ENCODE measurements around the gene TAPBP.
A peak's percentile ranks its signal among the peaks of the same experiment; 100 is the strongest.
"Not testable (repeated sequence)": the region's sequence is repeated elsewhere in the genome, so short reads cannot be mapped to it uniquely, and the experiment has no call there.

Gene TAPBP

GRCh38 chr6:33313709-33314514, at the start of gene TAPBP:
TAPBP (minus strand) TSS chr6:33314078; CDS start chr6:33314041, 37 bp downstream.
- Histone ChIP-seq H3K4me2 (ENCODE audit: insufficient read depth, low read length) (peak within 1 kb of the TSS; percentile 97), H3K79me2 (ENCODE audit: insufficient read depth, low read length) (peaks cover 62% of the 10 kb centered on the region), H3K27me3 (ENCODE audit: insufficient read depth, low read length, poor library complexity) (no peaks in the 10 kb centered on the region), H3K36me3 (ENCODE audit: insufficient read depth, low read length) (peaks cover 25% of the 10 kb centered on the region), H4K20me1 (ENCODE audit: insufficient read depth, low read length) (peaks cover 13% of the 10 kb centered on the region), H3K9me3 (ENCODE audit: insufficient read depth, low read length, severe bottlenecking) (no peaks in the 10 kb centered on the region), H3K9ac (ENCODE audit: low read depth, low read length) (peak within 1 kb of the TSS; percentile 85), H3K27ac (ENCODE audit: low read length) (peak within 1 kb of the TSS; percentile 91), H3K4me1 (ENCODE audit: insufficient read depth, low read length) (peaks cover 49% of the 10 kb centered on the region), H2AFZ (ENCODE audit: low read depth, low read length) (peak within 1 kb of the TSS; percentile 85), H3K4me3 (ENCODE audit: low read depth in 1 of 2, low read length in 2 of 2) (peak within 1 kb of the TSS; percentile 62 to 78)
- ATAC-seq (ENCODE audit: insufficient read depth, low read depth): peak; percentile 67
- peak; percentile 82 for DNase-seq
- TF ChIP-seq EZH2 (IDR thresholded peaks at IDR 0.05; ENCODE audit: borderline replicate concordance, low read depth, low read length, severe bottlenecking): no peak
- no peak for TF ChIP-seq CTCF (IDR thresholded peaks at IDR 0.05; ENCODE audit: borderline replicate concordance, extremely low read depth, low read length, poor library complexity, severe bottlenecking)

- H3K36me3 ChIP-seq (ENCODE audit: insufficient read depth, low read length); H3K4me2 ChIP-seq (ENCODE audit: insufficient read depth, low read length); H3K4me3 ChIP-seq (ENCODE audit: low read depth in 1 of 2, low read length in 2 of 2); H3K27me3 ChIP-seq (ENCODE audit: insufficient read depth, low read length, poor library complexity); H3K27ac ChIP-seq (ENCODE audit: low read length); H3K4me1 ChIP-seq (ENCODE audit: insufficient read depth, low read length); H2AFZ ChIP-seq (ENCODE audit: low read depth, low read length); H3K9me3 ChIP-seq (ENCODE audit: insufficient read depth, low read length, severe bottlenecking); ATAC-seq (ENCODE audit: insufficient read depth, low read depth); H3K79me2 ChIP-seq (ENCODE audit: insufficient read depth, low read length); H3K9ac ChIP-seq (ENCODE audit: low read depth, low read length); H4K20me1 ChIP-seq (ENCODE audit: insufficient read depth, low read length); DNase-seq: not testable (repeated sequence)
Observed at GRCh38 chr6:33363486-33363885, 49.6 kb upstream of the TAPBP start.

- Histone ChIP-seq H3K79me2 (ENCODE audit: insufficient read depth, low read length) (no peaks in the 10 kb centered on the region), H3K9ac (ENCODE audit: low read depth, low read length) (no peak overlapping the region), H3K27me3 (ENCODE audit: insufficient read depth, low read length, poor library complexity) (peaks cover 7% of the 10 kb centered on the region), H3K4me1 (ENCODE audit: insufficient read depth, low read length) (no peaks in the 10 kb centered on the region), H4K20me1 (ENCODE audit: insufficient read depth, low read length) (no peaks in the 10 kb centered on the region), H3K27ac (ENCODE audit: low read length) (no peak overlapping the region), H3K4me3 (ENCODE audit: low read depth in 1 of 2, low read length in 2 of 2) (no peak overlapping the region), H3K9me3 (ENCODE audit: insufficient read depth, low read length, severe bottlenecking) (no peaks in the 10 kb centered on the region), H3K36me3 (ENCODE audit: insufficient read depth, low read length) (no peaks in the 10 kb centered on the region), H3K4me2 (ENCODE audit: insufficient read depth, low read length) (no peak overlapping the region), H2AFZ (ENCODE audit: low read depth, low read length) (no peak overlapping the region)
- ATAC-seq (ENCODE audit: insufficient read depth, low read depth) (no peak), DNase-seq (no peak)
- TF ChIP-seq CTCF (IDR thresholded peaks at IDR 0.05; ENCODE audit: borderline replicate concordance, extremely low read depth, low read length, poor library complexity, severe bottlenecking) (no peak), EZH2 (IDR thresholded peaks at IDR 0.05; ENCODE audit: borderline replicate concordance, low read depth, low read length, severe bottlenecking) (no peak)
Observed at GRCh38 chr6:33359331-33359730, 45.5 kb upstream of the TAPBP start.

GRCh38 chr6:33357160-33357871, 43.4 kb upstream of the TAPBP start:
- H3K4me3 ChIP-seq (ENCODE audit: low read depth in 1 of 2, low read length in 2 of 2); H3K9ac ChIP-seq (ENCODE audit: low read depth, low read length); H3K79me2 ChIP-seq (ENCODE audit: insufficient read depth, low read length); H3K27ac ChIP-seq (ENCODE audit: low read length); H3K4me1 ChIP-seq (ENCODE audit: insufficient read depth, low read length); H4K20me1 ChIP-seq (ENCODE audit: insufficient read depth, low read length); ATAC-seq (ENCODE audit: insufficient read depth, low read depth); H3K36me3 ChIP-seq (ENCODE audit: insufficient read depth, low read length); H2AFZ ChIP-seq (ENCODE audit: low read depth, low read length); H3K4me2 ChIP-seq (ENCODE audit: insufficient read depth, low read length); H3K27me3 ChIP-seq (ENCODE audit: insufficient read depth, low read length, poor library complexity); H3K9me3 ChIP-seq (ENCODE audit: insufficient read depth, low read length, severe bottlenecking); DNase-seq: not testable (repeated sequence)
